ENCODE measurements around the gene CSNK2A1. TPM values are rescaled to one million over a fixed set of nuclear protein-coding genes. Genes with fewer than 3 reads are reported as not detected.

CSNK2A1 gene
- total RNA-seq, 1 donor from 2014 or later, result 128 TPM

- Mint-ChIP-seq H3K4me3 (ENCODE audit: unreplicated experiment) (no peak overlapping the region), H3K36me3 (ENCODE audit: low read depth, unreplicated experiment) (peaks cover 33% of the 10 kb centered on the region), H3K4me1 (ENCODE audit: unreplicated experiment) (no peaks in the 10 kb centered on the region), H3K9me3 (ENCODE audit: unreplicated experiment) (no peaks in the 10 kb centered on the region), H3K27me3 (ENCODE audit: unreplicated experiment) (no peaks in the 10 kb centered on the region), H3K27ac (ENCODE audit: unreplicated experiment) (no peak overlapping the region)
- DNase-seq (ENCODE audit: low spot score), result no peak
- TF ChIP-seq CTCF (IDR thresholded peaks at IDR 0.05; ENCODE audit: unreplicated experiment), result no peak
Measured at GRCh38 chr20:497979-498378, 45.6 kb downstream of the CSNK2A1 start.

GRCh38 chr20:496126-496696, 47.4 kb downstream of the CSNK2A1 start:
- Mint-ChIP-seq H3K9me3 (ENCODE audit: unreplicated experiment) (no peaks in the 10 kb centered on the region), H3K4me3 (ENCODE audit: unreplicated experiment) (no peak overlapping the region), H3K4me1 (ENCODE audit: unreplicated experiment) (no peaks in the 10 kb centered on the region), H3K27ac (ENCODE audit: unreplicated experiment) (no peak overlapping the region), H3K27me3 (ENCODE audit: unreplicated experiment) (no peaks in the 10 kb centered on the region), H3K36me3 (ENCODE audit: low read depth, unreplicated experiment) (peaks cover 39% of the 10 kb centered on the region)
- TF ChIP-seq CTCF (IDR thresholded peaks at IDR 0.05; ENCODE audit: unreplicated experiment), result no peak
- no peak for DNase-seq (ENCODE audit: low spot score)

- H3K4me3 Mint-ChIP-seq (ENCODE audit: unreplicated experiment), result no peak overlapping the region
- no peak for DNase-seq (ENCODE audit: low spot score)
- peaks cover 39% of the 10 kb centered on the region for H3K36me3 Mint-ChIP-seq (ENCODE audit: low read depth, unreplicated experiment)
- H3K4me1 Mint-ChIP-seq (ENCODE audit: unreplicated experiment), result no peaks in the 10 kb centered on the region
- H3K27me3 Mint-ChIP-seq (ENCODE audit: unreplicated experiment), result no peaks in the 10 kb centered on the region
- no peaks in the 10 kb centered on the region for H3K9me3 Mint-ChIP-seq (ENCODE audit: unreplicated experiment)
- H3K27ac Mint-ChIP-seq (ENCODE audit: unreplicated experiment), result no peak overlapping the region
- TF ChIP-seq CTCF (IDR thresholded peaks at IDR 0.05; ENCODE audit: unreplicated experiment), result no peak
Measured at GRCh38 chr20:492159-492558, 51.4 kb downstream of the CSNK2A1 start.

- no peak for DNase-seq (ENCODE audit: low spot score)
- Mint-ChIP-seq H3K36me3 (ENCODE audit: low read depth, unreplicated experiment) (peaks cover 45% of the 10 kb centered on the region), H3K27me3 (ENCODE audit: unreplicated experiment) (no peaks in the 10 kb centered on the region), H3K27ac (ENCODE audit: unreplicated experiment) (no peak overlapping the region), H3K4me3 (ENCODE audit: unreplicated experiment) (no peak overlapping the region), H3K9me3 (ENCODE audit: unreplicated experiment) (no peaks in the 10 kb centered on the region), H3K4me1 (ENCODE audit: unreplicated experiment) (peaks cover 20% of the 10 kb centered on the region)
- TF ChIP-seq CTCF (IDR thresholded peaks at IDR 0.05; ENCODE audit: unreplicated experiment), result no peak
Measured at GRCh38 chr20:487655-488054, 55.9 kb downstream of the CSNK2A1 start.

- Mint-ChIP-seq H3K27me3 (ENCODE audit: unreplicated experiment) (no peaks in the 10 kb centered on the region), H3K27ac (ENCODE audit: unreplicated experiment) (peak overlapping the region; percentile 68), H3K4me3 (ENCODE audit: unreplicated experiment) (no peak overlapping the region), H3K36me3 (ENCODE audit: low read depth, unreplicated experiment) (peaks cover 51% of the 10 kb centered on the region), H3K9me3 (ENCODE audit: unreplicated experiment) (no peaks in the 10 kb centered on the region), H3K4me1 (ENCODE audit: unreplicated experiment) (peaks cover 28% of the 10 kb centered on the region)
- TF ChIP-seq CTCF (IDR thresholded peaks at IDR 0.05; ENCODE audit: unreplicated experiment), result no peak
- DNase-seq (ENCODE audit: low spot score), result no peak
Measured at GRCh38 chr20:483815-484644, 59.6 kb downstream of the CSNK2A1 start.
